ENCODE measurements around the gene PTPRC.

The PTPRC gene

DNA sequence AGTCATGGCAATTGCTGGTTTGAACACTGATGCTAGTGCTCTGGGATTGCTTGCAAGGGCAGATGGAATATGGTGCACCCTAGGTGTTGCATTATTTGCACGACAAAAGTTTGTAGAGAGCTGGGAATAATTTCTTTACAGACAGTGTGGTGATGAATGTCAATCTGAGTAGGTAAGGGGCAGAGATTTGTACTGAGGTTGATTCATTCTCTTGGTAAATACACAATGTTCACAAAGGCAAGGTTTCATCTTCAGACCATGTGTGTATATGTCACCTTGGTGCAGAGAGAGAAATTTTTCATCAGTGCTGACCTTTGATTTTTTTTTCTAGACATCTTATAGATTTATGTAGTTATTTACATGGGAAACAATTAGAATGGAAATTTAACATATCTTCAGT is 5.0 kb downstream of the PTPRC start:
- no peak for DNase-seq (ENCODE audit: low spot score)

DNA sequence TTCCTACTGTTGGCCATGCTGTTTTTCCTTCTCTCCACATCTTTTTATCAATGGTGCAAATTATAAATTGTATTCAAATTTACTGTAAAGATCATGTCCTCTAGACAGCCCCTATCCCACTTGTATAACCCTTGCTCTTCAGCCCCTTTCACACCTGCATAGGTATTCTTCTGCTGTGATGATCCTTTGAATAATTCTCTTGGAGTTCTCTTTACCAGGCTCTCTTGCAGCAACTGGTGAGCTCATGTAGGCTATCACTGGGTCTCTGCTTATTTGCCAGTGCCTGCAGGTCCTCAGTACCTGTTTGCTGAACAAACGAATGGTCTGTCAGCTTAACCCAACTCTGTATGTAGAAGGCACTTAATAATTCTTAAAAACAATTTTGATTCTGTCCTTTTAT is 8.2 kb downstream of the PTPRC start:
- no peak for DNase-seq (ENCODE audit: low spot score)

DNA sequence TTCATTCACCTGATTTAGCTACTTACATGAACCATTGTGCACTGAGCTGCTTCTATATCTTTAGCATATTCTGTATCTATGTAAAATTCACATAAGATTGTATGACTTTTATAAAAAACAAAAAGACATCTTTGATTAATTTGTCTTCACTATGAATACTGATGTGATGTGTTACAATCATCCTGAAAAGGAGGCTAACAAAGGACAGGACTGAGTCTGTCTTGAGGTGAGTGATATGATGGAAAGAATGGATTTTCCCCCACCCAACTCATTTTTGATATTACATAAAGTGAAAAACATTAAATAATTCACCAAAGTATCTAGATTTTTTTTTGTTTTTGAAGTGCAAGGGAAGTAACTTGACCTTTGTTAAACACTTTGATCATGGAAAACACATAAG is 9.8 kb downstream of the PTPRC start:
- DNase-seq (ENCODE audit: low spot score): no peak

DNA sequence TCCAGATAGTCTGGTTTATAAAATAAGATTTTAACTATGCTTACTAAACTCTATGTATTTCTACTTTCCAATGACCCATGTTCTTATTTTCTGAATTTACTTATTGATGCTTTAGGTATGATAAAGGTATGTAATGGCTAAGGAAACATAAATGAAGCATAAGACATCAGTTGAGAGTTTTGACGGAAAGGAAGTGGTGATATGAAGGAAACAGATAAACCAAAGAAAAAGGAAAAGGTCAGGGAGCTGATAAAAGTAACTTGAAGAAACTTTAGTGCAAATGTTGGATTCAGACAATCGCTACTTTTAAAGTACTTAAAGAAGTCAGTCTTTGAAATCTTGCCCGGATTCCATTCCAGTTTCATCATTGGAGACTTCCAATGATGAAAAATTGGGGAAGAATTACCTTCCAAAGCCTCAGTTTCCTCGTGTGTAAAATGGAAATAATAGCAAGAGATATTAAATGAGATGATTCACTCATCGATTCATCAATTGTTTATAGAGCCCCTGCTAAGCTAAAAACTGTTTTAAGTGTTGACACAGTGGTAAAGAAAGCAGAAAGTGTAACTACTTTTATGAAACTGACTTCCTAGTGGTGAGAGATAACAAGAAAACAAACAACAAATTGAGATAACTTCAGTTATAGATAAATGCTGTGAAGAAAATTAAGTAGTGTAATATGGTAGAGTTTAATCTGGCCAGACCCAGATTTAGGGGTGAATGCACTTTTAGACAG is 10.6 kb downstream of the PTPRC start:
- DNase-seq (ENCODE audit: low spot score): no peak

DNA sequence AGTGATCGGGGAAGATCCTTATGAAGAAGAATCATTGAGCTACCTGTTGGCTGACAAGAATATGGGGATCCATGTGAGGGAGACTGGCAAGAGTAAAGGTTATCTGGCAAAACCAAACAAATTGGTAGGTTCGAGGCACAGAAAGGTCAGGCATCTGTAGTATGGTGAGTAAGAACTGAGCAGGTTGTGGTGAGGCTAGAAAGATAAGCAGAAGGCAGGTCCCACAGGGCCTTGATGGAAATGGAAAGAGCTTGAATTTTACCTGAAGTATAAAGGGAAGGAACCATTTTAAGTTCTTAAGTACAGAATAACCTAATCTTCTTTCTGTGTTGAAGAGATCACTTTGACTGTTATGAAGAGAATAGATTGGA is 11.1 kb downstream of the PTPRC start:
- DNase-seq (ENCODE audit: low spot score): no peak

DNA sequence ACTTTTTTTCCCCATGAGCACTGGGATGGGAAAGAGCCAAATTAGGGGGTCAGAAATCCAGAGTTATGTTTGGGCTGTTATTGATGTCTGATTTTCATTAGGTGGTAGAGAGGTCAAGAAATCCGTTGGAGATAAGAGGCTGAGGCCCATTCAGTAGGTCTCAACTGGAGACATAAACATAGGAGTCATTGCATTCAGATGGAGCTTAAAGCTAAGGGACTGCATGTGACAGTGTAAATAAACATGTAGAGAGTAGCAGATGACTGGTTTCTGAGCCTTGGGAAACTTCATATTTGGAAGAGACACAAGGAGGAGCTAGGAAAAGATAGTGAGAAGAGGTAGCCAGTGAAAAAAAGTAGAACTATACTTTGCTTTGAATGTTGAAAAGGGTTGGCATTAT is 11.7 kb downstream of the PTPRC start:
- no peak for DNase-seq (ENCODE audit: low spot score)

DNA sequence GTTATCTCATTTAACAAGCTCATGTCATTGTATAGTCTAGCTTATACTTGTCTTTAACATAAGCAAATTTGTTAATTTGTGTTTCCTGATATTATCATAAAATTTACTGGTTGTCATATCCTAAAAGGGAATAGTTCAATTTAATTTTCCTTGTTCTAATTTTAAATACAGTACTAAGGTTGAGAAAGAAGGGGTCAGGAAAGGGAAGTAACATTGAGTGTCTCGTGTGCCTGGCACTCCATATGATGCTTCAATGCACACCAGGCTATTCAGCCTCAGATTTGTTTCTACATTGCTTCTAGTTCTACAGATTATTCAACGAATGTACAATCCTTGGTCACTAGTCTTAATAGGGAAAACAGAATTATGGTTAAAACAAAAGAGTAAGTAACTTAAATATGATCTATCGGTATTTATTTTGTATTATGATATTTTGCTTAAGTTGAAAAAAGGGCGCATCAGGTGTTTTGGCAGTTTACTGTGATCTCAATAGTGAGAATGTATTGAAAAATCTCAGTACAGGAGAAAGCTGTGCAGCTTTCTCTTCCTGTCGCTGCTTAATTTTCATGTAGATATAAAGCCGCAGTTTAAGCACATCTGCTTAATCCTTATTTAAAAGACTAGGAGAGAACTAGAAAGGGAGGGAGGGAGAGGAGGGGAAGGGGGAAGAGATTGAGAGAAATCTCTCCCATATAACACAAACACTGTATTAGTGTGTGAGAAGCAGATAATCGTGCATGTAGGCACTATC is 13.0 kb downstream of the PTPRC start:
- DNase-seq (ENCODE audit: low spot score): no peak

DNA sequence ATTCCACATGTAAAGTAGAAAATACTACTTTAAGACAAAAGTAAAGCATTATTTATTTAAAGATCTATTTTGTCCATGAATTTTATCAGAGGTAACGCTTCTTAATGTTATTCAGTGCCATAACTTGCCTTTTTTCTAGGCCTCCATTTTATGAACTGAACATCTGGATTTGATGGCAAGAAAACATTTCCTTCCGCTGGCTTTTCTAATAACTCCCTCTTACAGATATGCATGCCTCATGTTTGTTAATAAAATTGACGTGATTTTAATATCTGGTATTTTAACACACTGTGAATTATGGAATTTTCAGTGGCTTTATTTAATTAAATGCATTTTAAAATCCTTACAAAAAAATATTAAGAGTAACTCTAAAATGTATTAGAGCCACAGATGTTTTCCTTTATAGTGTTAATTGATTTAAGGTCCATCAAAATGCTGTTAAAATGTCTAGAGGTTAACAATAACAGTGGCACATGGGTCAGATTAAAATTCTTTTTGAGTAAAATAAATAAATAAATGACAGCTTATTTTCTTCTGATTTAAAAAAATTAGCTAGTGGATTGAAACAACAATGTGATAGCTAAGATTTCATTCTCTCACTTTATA is 15.1 kb downstream of the PTPRC start:
- no peak for DNase-seq (ENCODE audit: low spot score)

DNA sequence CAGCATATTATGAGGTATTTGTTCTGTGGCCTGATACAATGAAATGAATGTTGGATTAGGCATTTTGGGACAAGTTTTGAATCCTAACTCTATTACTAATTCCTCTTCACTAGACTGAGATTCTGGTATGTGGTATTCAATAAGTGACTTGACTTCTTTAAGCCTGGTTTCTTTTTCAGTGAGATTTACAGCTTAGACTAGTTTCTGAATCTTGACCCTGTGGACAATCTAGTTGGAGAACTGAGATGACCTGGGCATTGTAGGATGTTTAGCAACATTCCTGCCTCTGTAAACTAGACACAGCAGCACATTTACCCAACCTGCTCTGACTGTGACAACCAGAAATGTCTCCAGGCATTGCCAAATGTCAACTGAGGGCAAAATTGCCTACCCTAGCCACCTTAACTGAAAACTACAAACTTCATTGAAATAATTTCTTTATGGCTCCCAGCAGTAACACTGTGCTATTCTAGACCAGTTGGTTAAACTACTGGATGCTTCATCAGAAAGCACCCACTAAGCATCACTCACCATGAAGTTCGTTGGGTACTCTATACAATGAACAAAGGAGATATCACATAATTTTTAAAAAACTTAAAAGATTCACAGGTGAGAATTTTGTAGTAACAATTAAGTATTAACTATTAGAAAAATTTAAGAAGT is 16.8 kb downstream of the PTPRC start:
- DNase-seq (ENCODE audit: low spot score): no peak

DNA sequence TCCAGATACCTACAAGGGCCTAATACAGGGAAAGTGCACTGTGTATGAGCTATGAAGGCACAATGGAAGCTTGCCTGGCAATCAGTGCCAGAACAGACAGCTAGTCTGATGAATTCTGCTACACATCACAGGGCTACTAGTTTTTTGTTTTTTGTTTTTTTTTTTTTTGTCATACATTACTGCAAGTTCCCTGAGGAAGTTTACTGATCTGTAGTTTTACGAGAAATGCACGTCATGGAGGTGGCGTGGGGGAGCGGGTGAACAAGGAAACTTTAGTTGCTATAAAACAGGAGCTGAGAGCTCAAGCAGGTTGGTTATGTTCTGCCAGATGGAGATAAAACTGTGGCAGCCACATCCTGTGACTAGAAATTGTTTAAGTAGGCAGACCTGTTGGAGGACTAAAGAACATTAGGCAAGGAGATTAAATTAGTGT is 17.7 kb downstream of the PTPRC start:
- DNase-seq (ENCODE audit: low spot score): no peak

DNA sequence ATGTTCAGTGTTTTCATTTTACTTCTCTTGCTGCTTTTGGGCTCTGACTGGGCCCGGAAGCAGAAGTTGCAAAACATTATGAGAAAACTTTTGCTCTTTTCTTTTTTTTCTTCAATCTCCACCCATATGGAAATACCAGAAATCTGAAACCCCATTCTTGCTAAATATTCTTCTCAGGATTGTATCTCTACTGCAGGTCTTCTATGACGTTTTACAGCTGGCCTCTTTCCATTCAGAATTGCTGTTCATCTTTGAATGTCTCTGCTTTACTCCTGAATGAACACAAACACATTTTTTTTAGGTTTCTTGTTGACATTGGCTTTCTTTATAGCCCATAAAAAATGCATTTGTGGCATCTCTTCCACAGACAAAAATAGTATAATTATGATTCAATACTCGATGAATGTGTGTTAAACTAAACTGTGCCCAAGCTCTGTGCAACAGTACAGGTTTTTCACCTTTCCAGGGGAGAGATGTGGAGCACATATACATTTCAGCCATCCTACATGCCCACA is 18.8 kb downstream of the PTPRC start:
- DNase-seq (ENCODE audit: low spot score): no peak

DNA sequence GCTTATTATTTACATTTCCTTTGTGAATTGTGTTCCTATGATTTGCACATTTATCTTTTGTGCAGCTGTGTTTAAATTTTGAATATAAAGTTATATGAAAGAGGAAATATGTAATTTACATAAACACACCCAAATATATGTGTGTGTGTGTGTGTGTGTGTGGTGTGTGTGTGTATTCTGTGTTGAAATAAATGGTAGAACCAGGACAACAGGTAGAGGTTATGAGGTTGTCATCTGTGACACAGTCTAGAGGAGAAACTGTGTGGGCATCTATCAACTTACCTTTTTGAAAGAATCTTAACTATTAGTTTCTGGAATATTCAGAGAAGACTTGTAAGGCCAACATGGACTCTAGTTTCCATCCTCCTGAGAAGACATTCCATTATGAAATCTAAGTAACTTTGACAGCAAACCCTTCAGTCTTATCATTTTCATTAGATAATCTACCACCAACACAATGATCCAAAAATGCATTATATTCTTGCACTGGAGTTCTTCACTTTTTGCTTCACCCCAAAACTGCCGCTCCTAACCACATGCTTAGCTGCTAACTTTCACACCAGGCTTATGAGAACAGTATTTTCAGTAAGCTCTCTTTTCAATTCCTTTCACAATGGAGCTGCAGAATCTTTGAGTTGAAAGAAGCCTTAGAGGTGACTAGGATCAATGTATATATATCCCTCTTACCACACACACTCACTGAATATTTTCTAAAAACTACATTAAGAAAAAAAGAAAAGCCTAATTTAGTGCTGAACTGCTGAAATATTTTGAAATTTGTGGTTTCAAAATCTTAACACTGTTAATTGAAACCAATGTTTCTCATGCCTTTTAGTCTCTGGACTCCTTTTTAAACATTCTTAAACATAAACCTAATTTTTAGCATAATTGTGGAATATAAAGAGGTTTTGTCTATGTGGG is 21.8 kb downstream of the PTPRC start:
- no peak for DNase-seq (ENCODE audit: low spot score)

DNA sequence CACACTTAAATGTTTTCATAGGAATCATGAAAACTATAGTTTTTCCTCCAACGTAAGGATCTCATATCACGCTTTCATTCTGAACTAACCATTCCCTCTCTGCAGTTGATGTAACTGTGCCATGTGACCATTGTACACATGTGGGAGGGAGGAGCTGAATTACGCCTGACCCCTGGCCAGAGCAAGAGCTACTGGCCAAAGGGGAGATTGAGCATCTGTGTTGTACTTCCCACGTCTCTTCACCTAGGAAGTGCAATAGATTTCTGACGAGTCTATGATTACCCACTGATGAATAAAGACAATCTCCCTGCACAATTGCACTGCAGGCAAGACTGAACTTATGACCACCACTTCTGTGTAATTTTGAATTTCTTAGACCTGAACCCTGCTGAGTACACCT is 24.0 kb downstream of the PTPRC start:
- DNase-seq (ENCODE audit: low spot score): no peak

DNA sequence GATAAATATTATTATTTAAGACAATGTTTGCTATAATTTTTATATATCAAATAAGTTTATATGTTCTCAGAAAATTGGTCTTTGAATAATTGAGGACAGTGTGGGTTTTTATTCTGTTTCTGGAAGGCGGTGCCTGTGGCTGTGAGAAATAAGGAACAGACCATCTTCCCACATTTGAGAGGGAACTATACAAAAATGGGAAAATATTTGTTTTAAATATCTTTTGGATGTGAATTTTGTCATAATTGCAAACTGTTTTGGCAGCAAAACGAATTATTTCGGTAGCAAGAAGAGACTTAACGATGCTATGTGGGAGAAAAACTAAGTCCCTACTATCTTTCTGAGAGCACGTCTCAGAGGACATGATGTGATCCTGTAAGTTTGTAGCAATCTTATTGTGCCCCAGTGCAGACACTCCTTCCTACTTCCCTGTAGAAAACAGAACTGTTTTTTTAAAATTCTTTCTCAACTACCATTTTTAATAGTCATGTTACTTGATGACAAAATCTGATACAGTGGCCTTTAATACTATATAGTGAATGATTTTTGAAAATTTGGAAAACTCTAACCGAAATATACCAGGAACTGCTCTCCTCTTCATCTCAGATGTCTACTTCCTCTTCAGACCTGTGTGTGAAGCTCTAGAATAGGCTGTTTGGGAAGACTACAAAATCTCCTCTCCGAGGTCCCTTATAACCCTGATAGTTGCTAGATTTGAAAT is 25.4 kb downstream of the PTPRC start:
- DNase-seq (ENCODE audit: low spot score): no peak

DNA sequence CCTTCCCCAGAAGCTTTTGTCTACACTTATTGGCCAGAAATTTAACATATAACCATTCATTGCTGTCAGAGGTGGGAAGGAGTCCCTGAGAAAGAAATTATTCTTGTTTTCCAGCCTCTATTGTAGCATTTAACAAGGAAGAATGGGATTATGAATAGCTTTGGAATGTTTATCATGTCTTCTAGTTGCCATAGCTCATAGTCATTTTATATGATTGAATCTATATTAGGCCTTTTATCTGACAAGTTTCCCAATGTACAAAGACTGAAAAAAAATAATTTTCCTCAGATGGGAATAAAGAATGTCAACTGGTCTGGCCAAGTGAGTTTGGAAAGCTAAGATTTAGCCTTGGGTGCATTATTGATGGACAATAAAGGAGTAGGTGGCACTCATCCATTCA is 28.3 kb downstream of the PTPRC start:
- no peak for DNase-seq (ENCODE audit: low spot score)

DNA sequence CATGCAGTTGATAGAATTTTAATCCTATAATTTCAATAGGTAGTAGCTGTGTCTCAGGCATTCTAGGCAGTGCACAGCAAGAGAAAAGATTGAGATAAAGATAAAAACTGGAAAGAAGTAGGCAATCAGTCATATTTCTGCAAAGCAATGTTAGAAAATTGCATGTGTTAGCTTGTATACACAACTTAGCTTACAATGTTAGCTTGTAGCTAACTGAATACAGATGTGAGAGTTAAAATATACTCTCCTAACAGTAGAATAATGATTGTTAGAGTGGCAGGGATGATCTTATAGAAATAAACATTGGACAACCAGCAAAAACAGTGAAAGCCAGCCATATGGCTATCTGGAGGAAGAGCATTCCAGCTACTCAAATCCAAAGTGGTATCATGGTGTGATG is 29.0 kb downstream of the PTPRC start:
- no peak for DNase-seq (ENCODE audit: low spot score)

DNA sequence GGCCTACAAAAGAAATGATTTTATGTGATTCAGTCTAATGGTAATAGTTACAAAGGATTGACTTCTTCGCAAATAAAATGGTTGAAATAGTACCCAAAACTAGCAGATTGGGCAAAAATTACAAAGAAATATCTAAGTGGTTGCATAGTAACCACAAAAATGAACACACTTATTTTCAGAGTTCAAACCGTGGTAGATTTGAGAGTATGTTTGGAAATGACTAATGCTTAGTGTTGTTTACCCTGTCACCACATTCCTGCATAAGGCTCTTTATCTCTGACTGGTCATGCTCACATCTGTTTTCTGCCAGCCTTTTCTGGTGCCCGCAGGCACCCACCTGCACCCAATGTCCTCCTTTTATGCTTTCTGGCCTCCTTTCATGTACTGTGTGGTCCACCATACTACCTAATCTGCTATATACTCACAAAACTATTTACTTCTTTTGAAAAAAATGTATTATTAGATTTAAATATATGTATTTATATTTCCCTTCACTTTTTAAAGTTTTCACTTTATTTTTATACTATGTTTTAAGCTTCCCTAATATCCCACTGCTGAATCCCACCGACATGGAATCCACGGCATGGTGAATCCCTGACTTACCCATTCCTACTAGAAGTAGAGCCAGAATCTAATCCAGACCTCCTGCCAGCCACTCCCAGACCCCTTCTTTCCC is 30.3 kb downstream of the PTPRC start:
- DNase-seq (ENCODE audit: low spot score): no peak

DNA sequence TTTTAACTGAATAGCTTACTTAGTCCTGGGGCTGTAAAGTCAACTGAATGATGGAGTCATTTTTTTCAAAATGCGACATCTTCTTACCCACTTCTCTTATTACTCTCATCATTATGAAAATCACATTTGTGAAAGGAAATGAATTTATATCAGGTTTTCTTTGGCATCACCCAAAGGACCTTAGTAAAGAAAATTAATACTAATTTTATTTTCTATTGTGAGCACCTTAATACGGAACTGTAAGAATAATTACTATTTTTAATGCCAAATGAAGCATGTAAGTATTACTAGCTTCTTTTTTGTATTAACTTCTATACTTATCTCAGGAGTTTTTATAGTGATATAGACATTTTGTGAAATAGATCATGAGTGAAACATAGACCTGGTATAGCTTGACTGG is 30.9 kb downstream of the PTPRC start:
- no peak for DNase-seq (ENCODE audit: low spot score)

DNA sequence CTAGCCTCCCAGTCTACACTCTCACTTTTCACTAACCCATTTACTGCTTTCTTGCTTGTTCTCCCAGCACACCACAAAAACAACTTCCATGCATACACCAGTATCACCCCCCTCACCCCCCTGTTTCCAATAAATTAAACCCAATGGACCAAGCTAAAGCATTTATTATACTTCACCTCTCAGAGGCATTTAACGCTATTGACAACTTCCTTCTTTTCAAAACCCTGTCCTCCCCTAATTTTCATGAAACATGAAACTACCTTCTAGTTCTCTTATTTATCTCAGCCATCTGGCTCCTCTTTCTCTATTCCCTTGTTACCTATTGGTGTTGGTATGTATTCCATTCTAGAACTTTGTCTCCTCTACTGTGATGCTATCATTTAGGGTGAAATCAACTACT is 32.3 kb downstream of the PTPRC start:
- DNase-seq (ENCODE audit: low spot score): no peak

DNA sequence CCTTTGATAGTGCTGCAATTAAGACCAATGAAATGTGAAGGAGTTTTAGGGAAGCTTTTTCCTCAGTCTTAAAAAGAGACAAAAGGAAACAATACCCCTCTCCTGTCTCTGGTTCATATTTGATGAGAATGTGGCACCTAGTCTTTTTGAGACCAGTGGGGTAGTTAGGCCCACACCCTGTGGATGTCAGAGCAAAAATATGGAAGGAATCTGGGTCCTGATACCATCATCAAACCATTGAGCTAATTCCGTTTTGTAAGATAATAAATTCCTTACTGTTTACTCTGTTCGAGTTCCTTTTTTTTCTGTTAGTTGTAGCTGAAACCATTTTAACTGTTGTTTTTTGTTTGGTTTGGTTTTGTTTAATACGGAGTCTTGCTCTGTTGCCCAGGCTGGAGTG is 33.3 kb downstream of the PTPRC start:
- DNase-seq (ENCODE audit: low spot score): no peak
